GM18867 (cell line): ENCODE results near the gene ABCC9.

ENCODE experiments used
- ATAC-seq: cut with Tn5 transposase; IDR thresholded peaks from one replicate; pipeline ENCODE4 v1.9.1; 2021; ENCODE audit warnings: mild to moderate bottlenecking, moderate library complexity; ENCODE audit not compliant: unreplicated experiment

The ABCC9 gene

GRCh38 chr12:21776175-21776574 lies 165.1 kb downstream of the ABCC9 start:
- no peak for ATAC-seq

GRCh38 chr12:21775133-21775820 lies 165.9 kb downstream of the ABCC9 start:
- ATAC-seq = no peak

- no peak for ATAC-seq
These were observed 166.7 kb downstream of the ABCC9 start, which contains the start of gene KCNJ8 for GRCh38 chr12:21774358-21775132. TSS of gene KCNJ8 (minus strand) at chr12:21774706. CDS start at chr12:21773616, 1,090 bp downstream.

GRCh38 chr12:21773806-21774205 lies 167.4 kb downstream of the ABCC9 start:
- ATAC-seq = no peak

DNA sequence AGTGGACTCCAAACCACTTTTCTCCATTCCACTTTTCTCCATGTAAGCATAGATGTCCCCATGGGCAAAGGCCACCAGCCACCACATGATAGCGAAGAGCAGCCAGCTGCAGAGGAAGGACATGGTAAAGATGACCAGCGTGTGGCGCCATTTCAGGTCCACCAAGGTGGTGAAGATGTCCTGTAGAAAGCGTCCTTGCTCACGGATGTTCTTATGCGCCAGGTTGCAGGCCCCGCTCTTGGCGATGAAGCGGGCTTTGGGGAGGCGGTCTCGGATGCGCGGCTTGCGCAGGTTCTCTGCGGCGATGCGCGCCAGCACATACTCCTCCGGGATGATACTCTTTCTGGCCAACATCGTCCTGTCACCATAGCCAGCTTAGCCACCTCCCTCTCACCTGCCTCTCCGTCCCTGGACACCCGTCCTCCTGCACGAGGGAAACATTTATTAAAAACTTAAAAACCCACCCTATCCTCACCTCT lies 167.9 kb downstream of the ABCC9 start:
- no peak for ATAC-seq

GRCh38 chr12:21771311-21771710 lies 169.9 kb downstream of the ABCC9 start:
- no peak for ATAC-seq

DNA sequence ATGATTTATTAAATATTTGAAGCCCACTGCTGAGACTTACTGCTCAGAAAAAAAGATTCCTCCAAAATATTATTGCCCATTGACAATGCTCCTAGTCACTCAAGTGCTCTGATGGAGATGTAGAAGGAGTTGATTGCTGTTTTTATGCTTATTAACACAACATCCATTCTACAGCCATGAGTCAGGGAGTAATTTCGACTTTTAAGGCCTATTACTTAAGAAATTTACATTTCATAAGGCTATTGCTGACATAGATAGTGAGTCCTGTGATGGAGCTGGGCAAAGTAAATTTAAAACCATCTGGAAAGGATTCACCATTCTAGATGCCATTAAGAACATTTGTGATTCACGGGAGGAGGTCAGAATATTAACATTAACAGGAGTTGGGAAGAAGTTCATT lies 171.9 kb downstream of the ABCC9 start:
- ATAC-seq = no peak

DNA sequence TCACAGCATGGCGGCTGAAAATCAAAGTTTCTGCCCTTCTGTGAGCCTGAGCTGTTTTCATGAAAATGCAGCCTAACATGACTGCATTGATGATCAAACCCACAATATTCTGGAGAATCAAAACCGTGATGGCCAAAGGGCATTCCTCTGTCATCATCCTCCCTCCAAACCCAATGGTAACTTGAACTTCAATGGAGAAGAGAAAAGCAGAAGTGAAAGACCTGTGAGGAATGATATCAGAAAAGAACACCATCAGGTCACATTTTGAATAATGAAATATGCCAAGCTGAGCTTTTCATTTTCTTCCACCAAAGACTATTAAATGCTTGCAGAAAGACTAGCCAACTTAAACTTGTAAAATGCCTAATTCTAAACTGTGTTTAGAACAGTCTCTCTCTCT lies 174.8 kb downstream of the ABCC9 start:
- no peak for ATAC-seq

- ATAC-seq = no peak
These were observed 176.3 kb downstream of the ABCC9 start for GRCh38 chr12:21764950-21765349.

DNA sequence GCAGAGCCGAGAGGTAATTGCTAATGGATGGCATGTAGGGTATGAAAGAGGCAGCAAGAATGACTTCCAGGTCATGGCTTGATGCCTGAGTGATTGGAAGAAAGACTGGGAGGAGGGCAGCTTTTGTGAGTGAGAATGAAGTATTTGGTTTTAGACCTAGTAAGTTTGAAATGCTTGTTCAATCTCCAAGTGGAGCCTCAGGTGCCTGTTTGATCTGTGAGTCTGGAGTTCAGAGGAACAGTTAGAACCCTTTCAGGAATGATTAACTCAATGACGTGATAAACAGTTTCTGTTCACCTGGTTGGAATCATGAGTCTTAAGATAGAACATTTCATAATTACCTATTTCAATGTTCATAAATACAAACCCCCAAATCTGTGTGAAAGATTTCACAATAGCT lies 177.2 kb downstream of the ABCC9 start:
- no peak for ATAC-seq

DNA sequence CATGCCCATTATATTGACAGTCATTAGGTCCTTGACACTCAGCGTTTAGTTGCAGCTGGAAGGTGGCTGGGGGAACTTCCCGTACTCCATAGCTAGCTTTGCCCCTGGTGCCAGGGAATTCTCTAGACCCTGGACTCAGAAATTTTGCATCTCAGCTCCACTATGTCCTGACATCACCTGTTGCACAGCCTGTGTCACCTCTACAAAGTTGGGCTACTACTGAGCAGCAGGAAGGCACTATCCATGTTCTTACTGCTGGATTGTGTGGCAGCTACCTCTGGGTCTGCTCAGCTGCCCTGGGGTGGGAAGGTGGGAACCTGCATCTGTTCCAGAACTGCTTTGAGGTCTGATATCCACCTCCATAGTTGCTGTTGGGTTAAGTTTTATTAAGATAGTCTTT lies 177.7 kb downstream of the ABCC9 start:
- ATAC-seq = no peak

GRCh38 chr12:21759737-21760136 lies 181.5 kb downstream of the ABCC9 start:
- no peak for ATAC-seq

GRCh38 chr12:21757735-21758134 lies 183.5 kb downstream of the ABCC9 start:
- no peak for ATAC-seq

DNA sequence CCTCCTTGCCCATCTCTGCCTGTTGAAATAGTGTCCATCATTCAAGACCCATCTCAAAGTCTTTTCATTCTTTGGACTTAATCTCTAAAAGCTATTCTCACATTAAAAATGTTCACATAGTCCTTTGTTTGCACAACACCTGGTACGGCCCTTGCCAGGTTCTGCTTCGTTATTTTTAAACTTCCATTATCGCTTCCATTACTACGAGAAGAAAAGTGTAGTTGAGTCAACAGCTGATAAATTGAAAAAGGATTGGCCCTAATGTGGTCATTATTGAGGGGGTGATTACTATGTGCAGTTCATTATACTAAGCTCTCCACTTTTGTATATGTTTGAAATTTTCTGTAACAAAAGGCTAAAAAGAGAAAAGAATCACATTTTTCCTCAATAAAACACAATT lies 184.5 kb downstream of the ABCC9 start:
- ATAC-seq = no peak

GRCh38 chr12:21751517-21751916 lies 189.7 kb downstream of the ABCC9 start:
- ATAC-seq = no peak
